ENCODE data around the gene CRY2.

DNA sequence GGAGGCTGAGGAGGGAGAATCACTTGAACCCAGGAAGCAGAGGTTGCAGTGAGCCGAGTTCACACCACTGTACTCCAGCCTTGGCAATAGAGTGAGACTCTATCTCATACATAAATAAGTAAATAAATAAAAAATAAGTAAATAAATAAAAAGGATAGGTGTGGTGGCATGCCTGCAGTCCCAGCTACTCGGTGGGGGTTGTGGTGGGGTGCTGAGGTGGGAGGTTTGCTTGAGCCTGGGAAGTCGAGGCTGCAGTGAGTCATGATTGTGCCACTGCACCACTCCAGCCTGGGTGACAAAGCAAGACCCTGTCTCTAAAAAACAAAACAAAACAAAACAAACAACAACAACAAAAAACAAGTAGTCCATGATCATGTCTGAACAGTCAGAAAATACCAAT, 78.3 kb downstream of the CRY2 start:
- TF ChIP-seq, protein P1, sequence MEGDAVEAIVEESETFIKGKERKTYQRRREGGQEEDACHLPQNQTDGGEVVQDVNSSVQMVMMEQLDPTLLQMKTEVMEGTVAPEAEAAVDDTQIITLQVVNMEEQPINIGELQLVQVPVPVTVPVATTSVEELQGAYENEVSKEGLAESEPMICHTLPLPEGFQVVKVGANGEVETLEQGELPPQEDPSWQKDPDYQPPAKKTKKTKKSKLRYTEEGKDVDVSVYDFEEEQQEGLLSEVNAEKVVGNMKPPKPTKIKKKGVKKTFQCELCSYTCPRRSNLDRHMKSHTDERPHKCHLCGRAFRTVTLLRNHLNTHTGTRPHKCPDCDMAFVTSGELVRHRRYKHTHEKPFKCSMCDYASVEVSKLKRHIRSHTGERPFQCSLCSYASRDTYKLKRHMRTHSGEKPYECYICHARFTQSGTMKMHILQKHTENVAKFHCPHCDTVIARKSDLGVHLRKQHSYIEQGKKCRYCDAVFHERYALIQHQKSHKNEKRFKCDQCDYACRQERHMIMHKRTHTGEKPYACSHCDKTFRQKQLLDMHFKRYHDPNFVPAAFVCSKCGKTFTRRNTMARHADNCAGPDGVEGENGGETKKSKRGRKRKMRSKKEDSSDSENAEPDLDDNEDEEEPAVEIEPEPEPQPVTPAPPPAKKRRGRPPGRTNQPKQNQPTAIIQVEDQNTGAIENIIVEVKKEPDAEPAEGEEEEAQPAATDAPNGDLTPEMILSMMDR (IDR thresholded peaks at IDR 0.05), result no peak
- no peak for TF ChIP-seq POLR2AphosphoS5 (IDR thresholded peaks at IDR 0.05; ENCODE audit: low read depth, low read length)
- no peak for TF ChIP-seq FOSL2 (IDR thresholded peaks at IDR 0.05; ENCODE audit: borderline replicate concordance, low read depth)
- TF ChIP-seq, protein P2, sequence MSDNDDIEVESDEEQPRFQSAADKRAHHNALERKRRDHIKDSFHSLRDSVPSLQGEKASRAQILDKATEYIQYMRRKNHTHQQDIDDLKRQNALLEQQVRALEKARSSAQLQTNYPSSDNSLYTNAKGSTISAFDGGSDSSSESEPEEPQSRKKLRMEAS (IDR thresholded peaks at IDR 0.05; ENCODE audit: low read depth), result no peak
- no peak for TF ChIP-seq SMC3 (IDR thresholded peaks at IDR 0.05; ENCODE audit: low read depth, low read length)
- no peak for TF ChIP-seq EP300 (IDR thresholded peaks at IDR 0.05; ENCODE audit: borderline replicate concordance in 1 of 2, low read depth in 1 of 2, low read length in 1 of 2)
- TF ChIP-seq, protein P3, sequence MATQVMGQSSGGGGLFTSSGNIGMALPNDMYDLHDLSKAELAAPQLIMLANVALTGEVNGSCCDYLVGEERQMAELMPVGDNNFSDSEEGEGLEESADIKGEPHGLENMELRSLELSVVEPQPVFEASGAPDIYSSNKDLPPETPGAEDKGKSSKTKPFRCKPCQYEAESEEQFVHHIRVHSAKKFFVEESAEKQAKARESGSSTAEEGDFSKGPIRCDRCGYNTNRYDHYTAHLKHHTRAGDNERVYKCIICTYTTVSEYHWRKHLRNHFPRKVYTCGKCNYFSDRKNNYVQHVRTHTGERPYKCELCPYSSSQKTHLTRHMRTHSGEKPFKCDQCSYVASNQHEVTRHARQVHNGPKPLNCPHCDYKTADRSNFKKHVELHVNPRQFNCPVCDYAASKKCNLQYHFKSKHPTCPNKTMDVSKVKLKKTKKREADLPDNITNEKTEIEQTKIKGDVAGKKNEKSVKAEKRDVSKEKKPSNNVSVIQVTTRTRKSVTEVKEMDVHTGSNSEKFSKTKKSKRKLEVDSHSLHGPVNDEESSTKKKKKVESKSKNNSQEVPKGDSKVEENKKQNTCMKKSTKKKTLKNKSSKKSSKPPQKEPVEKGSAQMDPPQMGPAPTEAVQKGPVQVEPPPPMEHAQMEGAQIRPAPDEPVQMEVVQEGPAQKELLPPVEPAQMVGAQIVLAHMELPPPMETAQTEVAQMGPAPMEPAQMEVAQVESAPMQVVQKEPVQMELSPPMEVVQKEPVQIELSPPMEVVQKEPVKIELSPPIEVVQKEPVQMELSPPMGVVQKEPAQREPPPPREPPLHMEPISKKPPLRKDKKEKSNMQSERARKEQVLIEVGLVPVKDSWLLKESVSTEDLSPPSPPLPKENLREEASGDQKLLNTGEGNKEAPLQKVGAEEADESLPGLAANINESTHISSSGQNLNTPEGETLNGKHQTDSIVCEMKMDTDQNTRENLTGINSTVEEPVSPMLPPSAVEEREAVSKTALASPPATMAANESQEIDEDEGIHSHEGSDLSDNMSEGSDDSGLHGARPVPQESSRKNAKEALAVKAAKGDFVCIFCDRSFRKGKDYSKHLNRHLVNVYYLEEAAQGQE (IDR thresholded peaks at IDR 0.05; ENCODE audit: low read depth, low read length), result no peak
